Activated CD8-positive, alpha-beta memory T cell treated with anti-CD3 and anti-CD28 coated beads, Interleukin-2, amount 50 U/mL, for 24 hours (primary cell): ENCODE measurements around the gene ARHGAP31.
A peak's percentile ranks its signal among the peaks of the same experiment; 100 is the strongest.
"Not testable (repeated sequence)": the region's sequence is repeated elsewhere in the genome, so short reads cannot be mapped to it uniquely, and the experiment has no call there.

Experiments
- DNase-seq: peaks from one replicate; pipeline ENCODE4 v3.0.0-alpha.2; 2020; ENCODE audit errors: extremely low read depth

Gene ARHGAP31

DNA sequence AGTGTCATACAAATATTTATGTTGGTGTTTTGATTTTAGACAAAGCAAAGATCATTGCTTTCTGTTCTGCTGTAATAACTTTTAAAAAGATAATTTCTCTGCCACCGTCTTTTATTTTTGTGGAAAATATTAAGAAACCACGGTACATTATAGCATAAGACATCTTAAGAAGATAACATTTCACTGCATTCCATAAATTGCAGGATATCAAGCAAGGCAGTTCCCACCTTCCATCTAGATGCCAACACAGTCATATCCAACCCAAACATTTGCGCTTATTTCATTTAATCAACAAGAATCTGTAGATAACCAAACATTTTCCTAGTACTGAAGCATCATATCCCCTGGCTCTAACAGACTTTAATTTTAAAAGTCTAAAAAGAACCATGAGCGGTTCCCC, 25.1 kb downstream of the ARHGAP31 start:
- no peak for DNase-seq

GRCh38 chr3:119320785-119321184, 26.6 kb downstream of the ARHGAP31 start:
- DNase-seq, result not testable (repeated sequence)

DNA sequence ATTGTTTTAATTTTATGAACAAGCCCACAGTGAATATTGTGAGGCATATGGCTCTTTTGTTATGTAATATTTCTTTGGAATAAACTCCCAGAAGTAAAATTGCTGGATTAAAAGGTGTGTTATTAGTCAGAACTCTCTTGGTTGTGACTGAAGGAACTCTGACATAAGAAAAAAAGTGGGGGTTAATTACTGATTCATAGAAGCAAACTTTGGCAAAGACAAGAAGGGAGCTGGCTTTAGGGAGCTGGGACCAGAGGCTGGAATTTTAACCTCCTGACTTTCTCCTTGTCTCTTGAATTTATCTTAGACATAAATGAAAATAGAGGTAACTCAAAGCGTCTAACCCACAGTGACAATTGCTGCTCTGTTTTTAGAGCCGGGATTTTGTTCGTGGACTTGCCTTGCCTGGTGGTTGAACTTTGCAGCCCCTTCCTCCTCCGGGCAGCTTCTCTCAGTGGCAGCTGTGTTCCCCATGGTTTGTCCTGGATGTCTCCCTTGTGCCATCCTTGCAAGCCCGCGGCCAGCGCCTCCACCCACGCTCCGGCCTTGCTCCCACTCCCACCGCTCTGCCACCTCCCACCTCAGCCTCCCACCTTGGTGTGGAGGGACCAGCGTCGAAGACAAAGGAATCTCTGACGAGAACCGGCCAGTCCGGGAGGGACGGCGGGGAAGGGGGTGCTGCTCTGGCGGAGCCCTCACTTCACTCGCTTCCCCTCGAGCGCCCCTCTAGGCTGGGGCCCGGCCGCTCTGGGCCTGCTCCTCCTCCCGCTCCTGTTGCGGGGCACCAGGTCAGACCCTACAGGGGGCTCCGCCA, 28.0 kb downstream of the ARHGAP31 start:
- no peak for DNase-seq

DNA sequence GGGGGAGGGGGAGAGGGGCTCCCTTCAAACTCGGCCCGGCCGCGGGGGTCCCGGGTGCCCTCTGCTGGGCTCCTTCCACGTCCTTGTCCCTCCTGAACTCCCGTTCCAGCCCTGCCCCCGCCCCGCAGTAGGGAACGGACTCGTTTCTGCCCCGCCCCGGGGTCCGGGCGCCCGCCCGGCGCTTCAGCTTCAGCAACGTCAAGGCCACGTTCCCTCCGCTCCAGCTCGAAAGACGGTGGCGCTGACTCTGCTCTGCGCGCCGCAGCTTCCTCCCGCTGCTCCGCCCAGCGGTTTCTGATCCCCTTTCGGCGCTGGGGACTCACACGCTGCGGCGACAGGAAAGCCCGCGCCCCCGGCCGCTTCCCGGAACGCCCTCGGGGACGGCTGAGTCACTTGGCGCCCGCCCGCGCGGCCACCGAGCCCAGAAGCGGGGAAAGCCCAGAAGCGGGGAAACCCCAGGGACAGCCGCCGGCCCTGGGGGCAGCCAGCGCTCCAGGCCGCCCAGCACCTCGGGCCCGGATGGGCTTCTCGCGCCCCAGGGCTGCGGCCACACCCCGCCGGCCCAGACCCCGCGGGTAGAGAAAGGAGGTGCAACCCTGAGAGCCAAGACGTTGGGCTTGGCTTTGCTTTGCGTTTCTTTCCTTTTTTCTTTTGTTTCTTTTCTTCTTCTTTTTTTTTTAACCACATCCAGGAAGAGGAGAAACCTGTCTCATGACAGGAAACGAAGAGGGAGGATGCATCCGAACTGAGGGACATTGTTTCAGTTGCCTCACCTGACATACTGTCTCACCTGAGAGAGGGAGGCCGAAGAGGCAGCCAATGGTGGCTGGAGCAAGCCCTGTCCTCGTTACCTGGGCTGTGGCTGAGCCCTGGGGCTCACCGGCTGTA, 28.9 kb downstream of the ARHGAP31 start:
- DNase-seq, result peak; percentile 80

DNA sequence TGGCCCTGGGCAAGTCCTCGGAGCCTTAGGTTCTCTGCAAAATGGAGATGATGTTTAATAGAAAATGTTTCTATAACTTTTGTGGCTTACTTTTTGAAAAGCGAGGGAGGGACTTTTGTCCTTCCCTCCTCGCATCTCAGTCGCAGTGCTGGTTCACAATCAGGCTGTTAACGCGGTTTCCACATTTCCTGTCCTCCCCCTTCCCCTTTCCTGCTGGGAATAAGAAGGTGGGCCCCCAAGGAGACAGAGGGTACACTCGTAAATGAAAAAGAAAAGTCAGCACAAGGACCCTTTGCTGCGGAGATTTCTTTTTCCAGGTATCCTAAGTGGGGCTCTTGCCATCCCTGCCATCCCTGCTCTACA, 29.5 kb downstream of the ARHGAP31 start:
- no peak for DNase-seq

GRCh38 chr3:119324899-119325298, 30.7 kb downstream of the ARHGAP31 start:
- no peak for DNase-seq

DNA sequence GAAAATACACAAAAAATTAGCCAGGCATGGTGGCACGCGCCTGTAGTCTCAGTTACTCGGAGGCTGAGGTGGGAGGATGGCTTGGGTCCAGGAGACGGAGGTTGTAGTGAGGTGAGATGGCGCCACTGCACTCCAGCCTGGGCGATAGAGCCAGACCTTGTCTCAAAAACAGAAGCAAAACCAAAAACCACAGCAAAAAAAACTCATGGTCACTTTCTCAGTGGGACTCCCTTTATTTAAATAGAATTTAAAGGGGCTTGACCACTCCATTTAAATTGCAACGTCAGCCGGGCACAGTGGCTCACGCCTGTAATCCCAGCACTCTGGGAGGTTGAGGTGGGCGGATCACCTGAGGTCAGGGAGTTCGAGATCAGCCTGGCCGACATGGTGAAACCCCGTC, 32.8 kb downstream of the ARHGAP31 start:
- no peak for DNase-seq

- DNase-seq, result no peak
Observed at GRCh38 chr3:119329551-119329950, 35.4 kb downstream of the ARHGAP31 start.

- DNase-seq, result no peak
Observed at GRCh38 chr3:119330181-119330580, 36.0 kb downstream of the ARHGAP31 start.

DNA sequence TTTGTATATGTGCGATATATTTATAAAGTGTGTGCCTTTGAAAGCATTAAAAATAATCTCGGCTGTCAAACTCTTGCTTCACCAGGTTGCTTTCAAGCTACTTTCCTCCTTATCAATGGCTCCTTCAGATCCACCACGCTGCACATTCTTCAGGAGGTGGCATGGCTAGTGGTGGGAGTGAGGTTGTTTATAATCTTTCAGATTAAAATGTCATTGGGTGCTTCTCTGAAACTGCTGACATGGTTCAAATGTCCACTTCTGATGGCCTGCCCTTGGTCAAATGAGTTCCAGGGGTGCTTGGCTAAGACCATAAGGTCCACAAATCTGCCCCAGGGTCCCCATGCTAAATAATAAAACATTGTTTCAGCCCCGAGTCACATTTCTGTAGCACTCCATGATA, 36.7 kb downstream of the ARHGAP31 start:
- DNase-seq, result no peak

DNA sequence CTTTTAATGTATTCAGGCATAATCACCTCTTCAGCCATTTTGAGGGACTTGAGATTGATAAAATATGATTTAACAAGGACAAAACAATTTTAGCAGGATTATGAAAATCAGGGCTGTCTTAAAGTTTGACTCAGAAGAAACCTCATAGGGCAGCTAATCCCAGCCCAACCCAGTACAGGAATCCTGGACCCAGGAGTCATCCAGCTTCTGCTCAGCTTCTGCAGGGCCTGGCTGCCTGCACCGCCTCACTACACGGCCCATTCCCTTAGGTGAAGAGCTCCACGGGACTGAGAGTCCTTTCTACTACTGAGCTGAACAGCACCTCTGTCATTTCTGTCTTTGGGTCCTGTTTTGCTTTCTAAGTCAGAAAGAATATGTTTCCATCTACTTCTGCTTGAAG, 37.5 kb downstream of the ARHGAP31 start:
- no peak for DNase-seq

DNA sequence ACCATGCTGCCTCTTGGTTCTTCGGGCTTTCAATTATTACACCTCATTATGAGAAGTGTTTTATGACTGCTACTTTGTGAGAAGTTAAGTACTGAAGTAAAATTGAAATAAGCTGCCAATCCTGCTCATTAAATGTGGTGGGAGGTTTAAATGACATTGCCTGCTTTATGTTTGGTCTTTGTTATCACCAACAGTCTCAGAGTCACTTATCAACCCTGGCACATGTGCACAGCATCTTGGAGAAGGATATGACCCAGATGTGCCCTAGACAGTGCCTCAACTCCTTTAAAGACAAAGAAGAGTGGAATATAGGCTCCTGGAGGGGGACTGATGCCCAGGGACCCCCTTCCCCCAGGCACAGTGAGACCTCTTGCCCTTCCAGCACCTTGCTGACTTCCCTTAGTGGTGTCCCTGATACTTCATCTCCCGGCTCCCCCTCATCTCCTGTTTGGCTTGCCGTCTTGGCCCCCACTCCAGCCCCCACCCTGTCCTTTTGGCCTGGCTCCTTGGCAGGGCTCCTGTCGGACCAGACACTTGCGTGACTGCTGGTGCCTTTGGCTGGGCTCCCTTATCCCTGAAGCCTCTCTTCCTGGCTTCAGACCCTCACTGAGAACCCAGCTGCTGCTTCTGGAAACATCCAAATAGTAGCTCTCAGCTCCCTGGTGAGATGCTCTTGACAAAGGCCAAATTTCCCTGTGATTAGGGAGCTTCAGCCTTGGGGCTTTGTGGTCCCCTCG, 39.8 kb downstream of the ARHGAP31 start:
- no peak for DNase-seq

DNA sequence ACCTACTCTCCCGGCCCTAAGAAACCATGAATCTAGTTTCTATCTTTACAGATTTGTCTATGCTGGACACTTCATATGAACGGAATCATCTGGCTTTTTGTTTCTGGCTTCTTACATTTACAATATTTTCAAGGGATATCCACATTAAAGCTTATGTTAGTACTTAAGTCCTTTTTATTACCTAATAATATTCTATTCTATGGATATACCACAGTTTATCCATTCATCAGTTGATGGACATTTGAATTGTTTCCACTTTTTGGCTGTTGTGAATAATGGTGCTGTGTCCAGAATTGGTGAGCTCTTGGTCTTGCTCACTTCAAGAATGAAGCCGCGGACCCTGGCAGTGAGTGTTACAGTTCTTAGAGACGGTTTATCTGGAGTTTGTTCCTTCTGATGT, 42.6 kb downstream of the ARHGAP31 start:
- no peak for DNase-seq

GRCh38 chr3:119337407-119337806, 43.2 kb downstream of the ARHGAP31 start:
- not testable (repeated sequence) for DNase-seq

DNA sequence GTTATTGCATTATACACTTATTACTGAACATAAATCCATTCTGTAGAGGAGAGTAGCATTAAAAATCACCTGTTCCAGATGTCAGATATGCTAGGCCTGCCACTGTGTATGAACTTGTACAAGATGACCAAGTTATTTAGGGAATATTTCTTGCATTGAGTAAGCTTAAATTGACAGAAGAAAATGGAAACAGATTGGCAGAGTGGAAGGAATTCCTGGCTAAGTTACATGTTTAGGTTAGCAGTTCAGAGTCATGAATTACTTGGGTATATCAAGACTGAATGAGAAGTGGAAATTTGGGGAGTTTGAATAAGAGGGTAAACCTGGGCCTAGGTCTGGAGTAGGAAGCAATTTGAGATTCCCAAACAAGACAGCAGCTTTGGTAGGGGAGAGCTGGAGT, 44.6 kb downstream of the ARHGAP31 start:
- no peak for DNase-seq

DNA sequence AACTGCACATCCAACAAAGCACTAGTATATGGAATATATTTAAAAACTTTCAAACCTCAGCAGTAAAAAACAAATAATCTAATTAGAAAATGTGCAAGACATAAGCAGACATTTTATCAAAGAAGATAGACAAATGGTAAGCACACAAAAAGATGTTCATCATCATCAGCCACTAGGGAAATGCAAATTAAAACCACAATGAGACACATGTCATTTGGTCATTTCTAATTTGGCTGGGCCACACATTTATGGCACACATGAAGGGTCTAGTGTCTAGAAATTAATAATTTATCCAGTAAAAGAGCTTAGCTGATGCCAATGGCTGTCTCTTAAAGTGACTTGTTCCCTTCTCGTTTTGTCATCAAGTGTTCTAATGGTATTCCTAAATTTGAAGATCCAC, 45.8 kb downstream of the ARHGAP31 start:
- no peak for DNase-seq

GRCh38 chr3:119340446-119340845, 46.3 kb downstream of the ARHGAP31 start:
- DNase-seq, result no peak

DNA sequence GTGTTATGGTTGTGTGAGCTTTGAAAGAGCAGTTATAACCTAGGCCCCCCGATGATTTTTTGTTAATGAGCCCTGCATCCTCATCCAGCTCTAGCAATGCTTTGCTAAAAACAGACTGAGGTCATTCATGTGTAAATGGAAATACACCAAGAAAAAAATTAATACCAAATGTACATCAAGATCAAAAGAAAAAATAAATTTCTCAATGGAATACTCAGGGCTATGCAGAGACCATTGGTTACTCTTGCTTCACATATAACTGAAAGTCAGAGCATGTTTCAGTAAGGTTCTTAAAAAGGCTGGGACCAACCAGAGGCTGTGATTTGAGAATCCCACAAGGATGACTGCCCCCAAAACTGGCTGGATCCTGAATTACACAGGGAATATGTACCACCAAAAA, 48.0 kb downstream of the ARHGAP31 start:
- no peak for DNase-seq

DNA sequence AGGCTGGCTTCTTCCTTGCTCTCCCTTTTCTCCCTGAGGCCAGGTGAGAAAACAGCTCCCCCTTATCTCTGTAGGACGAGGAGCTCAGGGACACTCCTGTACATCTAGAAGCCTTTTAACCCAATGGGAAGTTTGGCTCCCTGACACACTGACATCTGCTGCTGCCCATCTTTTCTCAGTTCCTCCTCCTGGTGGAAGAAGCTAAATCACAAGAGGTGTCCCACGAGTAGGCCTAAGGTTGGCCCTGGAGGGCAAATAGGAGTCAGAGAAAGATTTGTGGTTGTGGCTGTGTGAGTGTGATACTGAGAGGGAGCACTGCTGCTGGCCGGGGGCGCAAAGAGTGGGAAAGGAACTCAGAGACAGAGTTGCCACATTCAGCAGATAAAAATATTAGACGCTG, 49.5 kb downstream of the ARHGAP31 start:
- no peak for DNase-seq

DNA sequence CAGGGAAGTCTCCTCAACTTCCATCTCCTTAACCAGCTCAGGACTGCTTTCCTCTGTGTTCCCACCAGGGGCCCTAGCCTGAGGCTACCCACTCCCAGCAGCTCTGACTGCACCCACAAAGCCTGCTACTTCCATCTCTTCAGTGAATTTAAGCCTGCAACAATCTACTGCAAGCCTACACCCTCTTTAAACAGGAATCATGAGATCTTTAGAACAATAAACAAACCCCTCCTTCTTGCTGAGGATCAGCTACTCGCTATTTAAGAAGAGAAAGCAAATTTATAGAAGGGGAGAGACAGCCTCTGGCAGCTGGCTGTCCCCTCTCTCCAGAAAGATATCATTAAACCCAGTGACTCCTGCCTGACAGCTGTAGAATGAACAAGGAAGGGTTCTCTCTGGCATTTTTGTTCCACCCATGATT, 51.9 kb downstream of the ARHGAP31 start:
- DNase-seq, result no peak

- DNase-seq, result no peak
Observed at GRCh38 chr3:119347036-119347435, 52.9 kb downstream of the ARHGAP31 start.

GRCh38 chr3:119349354-119350041, 55.3 kb downstream of the ARHGAP31 start:
- no peak for DNase-seq
